Mucosa of rectum (tissue), 2 donors: ENCODE measurements around the gene NBAS.
"Not testable (repeated sequence)": the region's sequence is repeated elsewhere in the genome, so short reads cannot be mapped to it uniquely, and the experiment has no call there.

Experiments used
- H3K27ac ChIP-seq, 2 donors: one replicate each; pipeline ENCODE4 v1.7.0; 2013; ENCODE audit warnings: inconsistent platforms in 2 of 2, low read depth in 2 of 2, low read length in 2 of 2
- H3K27me3 ChIP-seq, 2 donors: one replicate each; pipeline ENCODE4 v1.7.0; 2013; ENCODE audit warnings: low read length in 2 of 2; ENCODE audit not compliant: control insufficient read depth in 2 of 2, insufficient read depth in 2 of 2
- H3K36me3 ChIP-seq, 2 donors: one replicate each; pipeline ENCODE4 v1.7.0; 2013; ENCODE audit warnings: low read length in 2 of 2; ENCODE audit not compliant: control insufficient read depth in 2 of 2, insufficient read depth in 2 of 2
- H3K4me1 ChIP-seq, 2 donors: one replicate each; pipeline ENCODE4 v1.7.0; 2013; ENCODE audit warnings: low read length in 2 of 2, mild to moderate bottlenecking in 1 of 2; ENCODE audit not compliant: control insufficient read depth in 2 of 2, insufficient read depth in 2 of 2
- H3K4me3 ChIP-seq, 2 donors: one replicate each; pipeline ENCODE4 v1.7.0; 2013; ENCODE audit warnings: low read length in 2 of 2
- H3K9ac ChIP-seq, 2 donors: one replicate each; pipeline ENCODE4 v1.7.0; 2013; ENCODE audit warnings: low read length in 2 of 2, low read depth in 1 of 2, mild to moderate bottlenecking in 1 of 2
- H3K9me3 ChIP-seq, 2 donors: one replicate each; pipeline ENCODE4 v1.7.0; 2013; ENCODE audit warnings: low read length in 2 of 2; ENCODE audit not compliant: control insufficient read depth in 2 of 2
- donor health status: healthy.
- donor health status: Normal muscosa, but diverticular disease.

Gene NBAS

DNA sequence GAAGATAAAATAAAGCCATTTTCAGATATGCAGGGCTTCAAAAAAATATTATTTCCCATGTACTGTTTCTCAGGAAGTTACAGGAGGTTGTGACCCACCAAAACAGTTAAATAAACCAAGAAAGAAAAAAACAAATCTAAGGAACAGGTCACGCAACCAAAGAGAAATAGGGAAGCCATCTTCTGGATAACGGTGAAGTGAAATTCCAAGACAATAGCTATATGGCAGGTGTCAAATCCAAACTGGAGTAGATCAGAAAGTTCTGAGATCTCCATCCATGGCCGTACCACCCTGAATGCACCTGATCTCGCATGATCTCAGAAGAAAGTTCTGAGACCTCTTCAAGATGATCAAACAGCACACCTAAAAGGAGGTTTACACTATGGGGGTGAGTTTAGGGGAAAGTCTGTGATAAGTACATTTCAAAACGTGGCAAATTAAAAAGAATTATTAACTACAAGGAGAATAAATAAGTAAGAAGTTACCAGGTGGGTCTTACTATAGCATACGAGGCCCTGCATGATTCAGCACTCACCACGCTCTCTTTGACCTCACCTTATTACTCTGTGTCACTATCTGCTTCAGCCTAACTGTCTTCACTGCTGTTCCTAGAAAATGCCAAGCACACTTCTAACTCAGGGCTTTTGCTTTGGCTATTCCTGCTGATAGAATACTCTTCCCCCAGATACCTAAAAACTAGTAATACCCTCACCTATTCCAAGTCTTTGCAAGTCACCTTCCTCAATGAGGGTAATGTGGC, 29.9 kb downstream of the NBAS start:
- Histone ChIP-seq H3K9ac (no peak overlapping the region), H3K36me3 (peaks cover 25 to 30% of the 10 kb centered on the region in 2 donors), H3K27me3 (no peaks in the 10 kb centered on the region), H3K9me3 (no peaks in the 10 kb centered on the region), H3K27ac (no peak overlapping the region), H3K4me1 (no peaks in the 10 kb centered on the region), H3K4me3 (no peak overlapping the region)

DNA sequence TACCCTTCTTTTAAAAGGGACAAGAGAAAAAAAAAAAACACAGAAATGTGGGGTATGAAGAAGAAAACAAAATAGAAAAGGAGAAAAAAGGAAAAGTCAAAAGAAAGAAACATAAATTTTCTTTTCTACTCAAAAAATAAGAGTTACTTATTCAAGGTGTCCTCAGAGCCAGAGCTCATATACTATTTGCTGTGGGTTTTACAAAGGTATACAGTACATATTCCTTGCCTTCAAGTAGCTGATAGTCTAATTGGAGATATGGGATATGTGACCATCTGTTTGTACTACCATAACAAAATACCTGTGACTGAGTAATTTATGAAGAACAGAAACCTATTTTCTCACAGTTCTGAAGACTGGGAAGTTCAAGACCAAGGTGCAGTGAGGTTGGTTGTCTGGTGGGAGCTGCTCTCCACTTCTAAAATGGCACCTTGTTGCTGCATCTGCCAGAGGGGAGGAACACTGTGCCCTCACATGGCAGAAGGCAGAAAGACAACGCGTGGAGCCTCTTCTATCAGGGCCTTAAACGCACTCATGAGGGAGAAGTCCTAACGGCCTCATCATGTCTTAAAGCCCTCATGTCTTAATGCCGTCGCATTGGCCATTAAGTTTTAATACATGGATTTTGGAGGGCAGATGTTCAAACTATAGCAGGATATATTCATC, 33.9 kb downstream of the NBAS start:
- no peaks in the 10 kb centered on the region for H3K27me3 ChIP-seq
- peaks cover 17 to 23% of the 10 kb centered on the region in 2 donors for H3K36me3 ChIP-seq
- no peak overlapping the region for H3K4me3 ChIP-seq
- H3K27ac ChIP-seq, result no peak overlapping the region
- no peaks in the 10 kb centered on the region for H3K4me1 ChIP-seq
- H3K9me3 ChIP-seq, result no peaks in the 10 kb centered on the region
- no peak overlapping the region for H3K9ac ChIP-seq

DNA sequence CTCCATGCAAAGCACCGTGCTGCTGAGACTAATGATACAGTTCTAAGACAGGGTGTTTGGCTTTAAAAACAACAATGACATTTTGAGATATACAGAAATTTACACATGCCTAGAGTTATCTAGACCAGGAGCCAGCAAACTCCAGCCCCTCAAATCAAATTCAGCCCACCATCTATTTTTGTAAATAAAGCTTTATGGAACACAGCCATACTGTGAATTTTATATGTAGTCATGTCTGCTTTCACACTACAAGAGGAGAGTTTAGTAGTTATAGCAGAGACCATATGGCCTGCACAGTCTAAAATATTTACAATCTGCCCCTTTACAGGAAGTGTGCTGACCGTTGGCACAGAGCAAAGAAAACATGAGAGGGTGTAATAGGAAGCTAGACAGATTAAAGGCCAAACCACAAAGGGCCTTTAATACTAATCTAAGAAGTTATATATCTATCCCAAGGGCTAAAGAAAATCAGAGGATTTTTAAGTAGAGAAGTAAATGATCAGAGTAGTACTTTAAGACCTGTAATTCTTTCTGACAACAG, 39.4 kb downstream of the NBAS start:
- H3K36me3 ChIP-seq, result peaks cover 4 to 8% of the 10 kb centered on the region in 2 donors
- no peaks in the 10 kb centered on the region for H3K27me3 ChIP-seq
- H3K4me3 ChIP-seq, result no peak overlapping the region
- H3K9me3 ChIP-seq, result no peaks in the 10 kb centered on the region
- peak overlapping the region in 1 of 2 donors; percentile 9 for H3K27ac ChIP-seq
- H3K9ac ChIP-seq, result no peak overlapping the region
- H3K4me1 ChIP-seq, result no peaks in the 10 kb centered on the region

DNA sequence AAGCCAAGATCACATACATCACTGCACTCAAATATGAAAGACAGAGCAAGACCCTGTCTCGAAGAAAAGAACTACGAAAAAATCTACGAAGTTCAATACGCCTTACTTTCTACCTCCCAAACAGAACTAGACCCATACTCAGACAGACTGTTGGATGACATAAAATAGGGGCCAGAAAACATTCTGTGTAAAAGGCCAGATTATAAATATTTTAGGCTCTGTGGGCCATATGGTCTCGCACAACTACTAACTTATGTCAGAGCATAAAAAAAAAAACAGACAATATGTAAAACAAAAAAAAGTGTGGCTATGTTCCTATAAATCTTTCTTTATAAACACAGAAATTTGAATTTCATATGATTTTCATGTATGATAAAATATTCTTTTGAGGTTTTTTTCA, 40.8 kb downstream of the NBAS start:
- Histone ChIP-seq H3K4me1 (no peaks in the 10 kb centered on the region), H3K9ac (no peak overlapping the region), H3K9me3 (no peaks in the 10 kb centered on the region), H3K27me3 (no peaks in the 10 kb centered on the region), H3K27ac (no peak overlapping the region), H3K36me3 (peaks cover 0 to 4% of the 10 kb centered on the region in 2 donors), H3K4me3 (no peak overlapping the region)

DNA sequence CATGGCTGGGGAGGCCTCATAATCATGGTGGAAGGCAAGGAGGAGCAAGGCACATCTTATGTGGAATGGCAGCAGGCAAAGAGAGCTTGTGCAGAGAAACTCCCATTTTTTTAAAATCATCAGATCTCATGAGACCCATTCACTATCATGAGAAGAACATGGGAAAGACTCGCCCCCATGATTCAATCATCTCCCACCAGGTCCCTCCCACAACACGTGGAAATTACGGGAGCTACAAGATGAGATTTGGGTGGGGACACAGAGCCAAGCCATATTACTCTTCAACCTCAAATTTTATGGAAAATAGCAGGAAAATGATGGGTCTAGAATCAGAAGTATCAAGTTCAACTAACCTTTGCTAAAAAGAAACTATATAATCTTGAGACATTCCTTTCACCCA, 42.4 kb downstream of the NBAS start:
- H3K27me3 ChIP-seq, H3K9me3 ChIP-seq, H3K4me1 ChIP-seq, H3K4me3 ChIP-seq, H3K9ac ChIP-seq, H3K36me3 ChIP-seq, H3K27ac ChIP-seq: not testable (repeated sequence)

DNA sequence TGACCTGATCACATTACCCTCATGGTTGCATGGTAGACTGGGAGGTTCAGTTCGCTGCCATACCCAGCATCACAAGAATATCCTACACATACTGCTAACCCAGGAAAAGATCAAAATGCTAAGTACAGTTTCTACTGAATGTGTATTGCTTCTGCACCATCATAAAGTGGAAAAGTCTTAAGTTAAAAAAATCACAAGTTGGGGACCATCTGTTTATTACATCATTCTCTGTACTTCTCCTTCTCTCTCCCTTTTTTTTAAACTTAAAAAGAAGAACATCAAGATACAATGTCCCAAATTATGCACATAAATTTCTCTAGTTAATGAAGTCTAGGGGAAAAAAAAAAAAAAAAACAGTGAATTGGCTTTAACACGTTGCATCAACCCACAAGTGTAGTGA, 43.3 kb downstream of the NBAS start:
- H3K4me1 ChIP-seq, result no peaks in the 10 kb centered on the region
- H3K9ac ChIP-seq, result no peak overlapping the region
- no peaks in the 10 kb centered on the region for H3K27me3 ChIP-seq
- H3K36me3 ChIP-seq, result peaks cover 5 to 6% of the 10 kb centered on the region in 2 donors
- no peak overlapping the region for H3K4me3 ChIP-seq
- H3K27ac ChIP-seq, result no peak overlapping the region
- H3K9me3 ChIP-seq, result no peaks in the 10 kb centered on the region

DNA sequence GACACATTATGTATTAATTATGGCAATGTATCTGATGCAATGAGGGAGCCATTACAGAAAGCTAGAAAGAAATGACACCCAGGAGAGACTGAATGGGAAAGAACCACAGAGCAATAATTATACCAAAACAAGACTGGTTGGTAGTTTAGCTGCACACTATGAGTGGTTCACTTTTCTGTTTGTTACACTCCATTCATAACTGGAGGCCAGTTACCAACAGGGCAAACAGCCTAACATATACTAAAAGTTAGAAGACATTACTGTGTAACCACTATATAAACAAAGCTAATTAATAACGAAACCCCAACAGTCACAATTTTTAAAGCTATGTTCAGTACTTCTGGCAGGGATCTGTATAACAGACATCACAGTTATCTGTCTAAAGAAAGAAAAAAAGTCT, 49.4 kb downstream of the NBAS start:
- H3K27ac ChIP-seq, result no peak overlapping the region
- H3K36me3 ChIP-seq, result peaks cover 15 to 23% of the 10 kb centered on the region in 2 donors
- H3K9me3 ChIP-seq, result no peaks in the 10 kb centered on the region
- H3K9ac ChIP-seq, result no peak overlapping the region
- H3K27me3 ChIP-seq, result no peaks in the 10 kb centered on the region
- no peaks in the 10 kb centered on the region for H3K4me1 ChIP-seq
- H3K4me3 ChIP-seq, result no peak overlapping the region

DNA sequence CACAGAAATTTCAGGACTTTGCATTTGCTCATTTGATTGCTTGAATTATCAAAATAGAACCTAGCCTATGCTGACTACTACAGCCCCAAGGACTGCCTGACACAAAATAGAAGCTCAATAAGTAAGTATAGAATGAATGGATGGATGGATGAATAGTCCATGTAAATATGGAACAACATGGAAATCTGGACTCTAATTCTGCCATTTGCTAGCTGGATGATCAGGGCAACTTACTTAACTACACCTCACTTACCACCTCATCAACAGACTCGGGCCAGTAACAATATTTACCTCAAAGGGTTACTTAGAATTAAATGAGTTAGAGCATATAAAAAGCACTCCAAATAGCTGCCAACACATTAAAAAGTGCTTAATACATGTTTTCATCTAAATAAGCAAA, 50.6 kb downstream of the NBAS start:
- Histone ChIP-seq H3K4me1 (no peaks in the 10 kb centered on the region), H3K9me3 (no peaks in the 10 kb centered on the region), H3K27me3 (no peaks in the 10 kb centered on the region), H3K27ac (no peak overlapping the region), H3K9ac (no peak overlapping the region), H3K4me3 (no peak overlapping the region), H3K36me3 (peaks cover 15 to 23% of the 10 kb centered on the region in 2 donors)

DNA sequence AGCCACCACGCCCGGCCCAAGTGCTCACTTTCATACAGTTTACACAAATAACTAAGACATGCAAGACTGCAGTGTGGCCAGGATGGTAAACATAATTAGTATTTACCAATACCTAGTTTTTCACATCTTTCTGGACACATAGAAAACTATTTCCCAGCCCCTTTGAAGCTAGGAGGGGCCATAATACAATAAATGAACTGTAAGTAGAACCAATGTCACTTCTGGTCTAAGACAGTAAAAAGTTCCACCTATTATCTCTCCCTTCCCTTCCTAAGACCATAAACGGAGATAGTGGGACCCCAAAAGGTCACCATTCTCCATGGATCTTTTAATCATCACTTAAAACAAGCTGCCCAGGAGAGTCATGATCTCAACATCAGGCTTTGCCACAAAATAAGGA, 51.0 kb downstream of the NBAS start:
- no peak overlapping the region for H3K4me3 ChIP-seq
- H3K36me3 ChIP-seq, result peaks cover 18 to 23% of the 10 kb centered on the region in 2 donors
- H3K9ac ChIP-seq, result no peak overlapping the region
- H3K9me3 ChIP-seq, result no peaks in the 10 kb centered on the region
- H3K4me1 ChIP-seq, result no peaks in the 10 kb centered on the region
- no peak overlapping the region for H3K27ac ChIP-seq
- H3K27me3 ChIP-seq, result no peaks in the 10 kb centered on the region

DNA sequence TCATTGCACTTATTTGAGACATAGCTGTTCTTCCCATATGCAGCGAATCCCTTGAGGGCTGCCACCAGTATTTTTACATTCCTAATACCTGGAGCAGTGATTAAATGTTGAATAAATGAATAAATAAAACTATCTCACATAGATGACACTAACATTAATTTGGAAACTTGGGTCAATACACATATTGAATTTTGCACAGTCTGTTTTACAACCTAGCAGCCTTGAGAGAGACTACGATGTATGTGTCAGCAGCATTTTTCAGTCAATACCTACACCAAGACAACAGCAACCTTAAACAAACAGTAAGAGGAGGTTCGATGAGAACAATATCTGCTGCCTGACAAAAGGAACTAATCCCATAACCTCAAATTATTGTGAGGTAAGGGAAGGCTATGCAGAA, 53.4 kb downstream of the NBAS start:
- Histone ChIP-seq H3K9me3 (no peaks in the 10 kb centered on the region), H3K36me3 (peaks cover 21% of the 10 kb centered on the region in 2 donors), H3K9ac (no peak overlapping the region), H3K27me3 (no peaks in the 10 kb centered on the region), H3K4me1 (no peaks in the 10 kb centered on the region), H3K4me3 (no peak overlapping the region), H3K27ac (no peak overlapping the region)
